Smooth muscle cell (in vitro differentiated cells): ENCODE measurements around the gene CDH8. TPM values are rescaled to one million over a fixed set of nuclear protein-coding genes. Genes with fewer than 3 reads are reported as not detected.

ENCODE experiments used
- DNase-seq: peaks from one replicate; lab custom pipeline; 2025; ENCODE audit not compliant: unreplicated experiment; lab: John Stamatoyannopoulos, UW
- H2AFZ ChIP-seq: fragments of 200-600 bp; sonication (generic); 2 replicates; pipeline ENCODE4 v1.6.0; 2016; ENCODE audit warnings: antibody characterized with exemption, low read depth, mild to moderate bottlenecking
- H3F3A ChIP-seq: fragments of 200-600 bp; sonication (generic); 2 replicates; pipeline ENCODE4 v1.6.0; 2017; ENCODE audit warnings: antibody characterized with exemption, low read depth
- H3K27ac ChIP-seq: fragments of 200-600 bp; sonication (generic); 2 replicates; pipeline ENCODE4 v1.5.1; 2016; ENCODE audit warnings: low read depth, mild to moderate bottlenecking
- H3K27me3 ChIP-seq: fragments of 200-600 bp; sonication (generic); 2 replicates; pipeline ENCODE4 v1.6.1; 2016; ENCODE audit warnings: low read depth, mild to moderate bottlenecking
- H3K36me3 ChIP-seq: fragments of 200-600 bp; sonication (generic); 2 replicates; pipeline ENCODE4 v1.5.1; 2016; ENCODE audit warnings: low read depth
- H3K4me1 ChIP-seq: fragments of 200-600 bp; sonication (generic); 2 replicates; pipeline ENCODE4 v1.5.1; 2016; ENCODE audit warnings: low read depth
- H3K4me2 ChIP-seq: fragments of 200-600 bp; sonication (generic); 2 replicates; pipeline ENCODE4 v1.6.0; 2016; ENCODE audit warnings: mild to moderate bottlenecking
- H3K4me3 ChIP-seq: fragments of 200-600 bp; sonication (generic); 2 replicates; pipeline ENCODE4 v1.5.1; 2016; ENCODE audit warnings: mild to moderate bottlenecking
- H3K79me2 ChIP-seq: fragments of 200-600 bp; sonication (generic); 2 replicates; pipeline ENCODE4 v1.6.0; 2016; ENCODE audit warnings: low read depth, mild to moderate bottlenecking
- H3K9ac ChIP-seq: fragments of 200-600 bp; sonication (generic); 2 replicates; pipeline ENCODE4 v1.6.0; 2016; ENCODE audit warnings: low read depth
- H3K9me3 ChIP-seq: fragments of 200-600 bp; sonication (generic); replicated peaks from 2 replicates; pipeline ENCODE4 v1.5.1; 2016; ENCODE audit warnings: low read depth
- H4K20me1 ChIP-seq: fragments of 200-600 bp; sonication (generic); 2 replicates; pipeline ENCODE4 v1.6.0; 2016; ENCODE audit warnings: low read depth
- WGBS: methylation state at CpG from one replicate; pipeline ENCODE4 v1.1.7; 2016; ENCODE audit warnings: low lambda C conversion rate; 5-methylcytosine and 5-hydroxymethylcytosine counted together
- polyA plus RNA-seq: library from polyadenylated mRNA; unstranded; fragments of >200 nt; fragmentation: Nextera tagmentation; extraction: Ambion mirVana; gene quantifications from 2 replicates; pipeline ENCODE4 v1.2.1, GENCODE V29; 2016
- total RNA-seq: library from RNA; depleted of rRNA; stranded (reverse); fragments of >200 nt; gene quantifications from 2 replicates; pipeline ENCODE4 v1.2.3, GENCODE V29; 2014
- TF ChIP-seq, protein P1 (sequence below): fragments of 200-600 bp; sonication (generic); IDR thresholded peaks from 2 replicates; pipeline ENCODE4 v1.5.1; 2017; ENCODE audit warnings: borderline replicate concordance, mild to moderate bottlenecking, antibody characterized with exemption; ENCODE audit not compliant: insufficient read depth, poor library complexity, severe bottlenecking

CDH8 gene
- total and polyA plus RNA-seq, 2 experiments from 2014 or later = 1.8 to 5.5 TPM

DNA sequence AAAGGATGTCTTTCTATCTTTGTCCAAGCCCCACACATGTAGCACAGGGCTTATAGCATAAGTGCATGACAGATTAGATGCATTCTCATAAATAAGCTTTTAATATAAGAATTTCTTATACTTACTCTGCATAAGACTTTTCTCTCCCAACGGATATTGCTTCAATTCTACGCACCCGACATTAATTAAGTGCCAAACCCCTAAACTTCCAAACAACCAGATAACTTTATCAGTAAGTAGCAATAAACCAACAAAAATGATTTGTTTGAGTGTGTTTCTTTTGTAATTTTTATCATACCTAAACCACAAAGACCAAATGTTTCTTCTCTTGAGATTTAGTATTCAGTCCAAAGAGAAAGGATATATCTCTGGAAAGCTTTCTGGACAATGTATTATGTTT, 391.5 kb downstream of the CDH8 start:
- H3K9ac ChIP-seq = no peak overlapping the region
- WGBS = 36% methylated on average over 3 of the region's 3 CpGs
- no peaks in the 10 kb centered on the region for H3F3A ChIP-seq

DNA sequence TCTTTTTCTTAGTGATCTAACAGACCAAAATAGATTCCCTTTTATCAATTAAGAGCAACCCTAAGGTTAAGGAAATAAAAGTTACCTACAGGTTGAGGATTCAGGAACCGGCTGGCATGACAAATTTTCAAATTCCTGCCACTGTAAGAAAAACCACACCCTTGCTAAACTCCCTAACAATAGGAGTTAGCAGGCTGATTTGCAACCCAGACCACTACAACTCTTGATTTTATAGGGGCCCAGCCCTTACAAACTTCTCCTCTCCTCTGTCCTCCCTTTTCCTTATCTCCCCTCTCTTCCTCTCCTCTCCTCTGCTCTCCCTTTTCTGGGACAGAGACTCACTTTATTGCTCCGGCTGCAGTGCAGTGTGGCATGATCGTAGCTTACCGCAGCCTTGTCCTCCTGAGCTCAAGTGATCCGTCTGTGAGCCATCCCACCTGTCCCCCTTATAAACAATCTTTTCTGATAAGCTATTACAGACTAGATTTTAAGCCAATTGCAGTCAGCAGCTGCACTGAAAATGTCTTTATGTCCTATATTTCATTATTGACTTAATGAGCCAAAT, 418.9 kb downstream of the CDH8 start:
- 62% methylated on average over 5 of the region's 5 CpGs for WGBS

More for the DNA sequence above, 391.5 kb downstream of the CDH8 start:
- Histone ChIP-seq H2AFZ (peak overlapping the region; percentile 68), H4K20me1 (no peaks in the 10 kb centered on the region), H3K36me3 (no peaks in the 10 kb centered on the region), H3K4me2 (peak overlapping the region; percentile 70), H3K79me2 (no peaks in the 10 kb centered on the region), H3K4me3 (no peak overlapping the region), H3K27me3 (no peaks in the 10 kb centered on the region), H3K27ac (no peak overlapping the region), H3K9me3 (no peaks in the 10 kb centered on the region), H3K4me1 (peaks cover 3% of the 10 kb centered on the region)
- TF ChIP-seq, protein P1, sequence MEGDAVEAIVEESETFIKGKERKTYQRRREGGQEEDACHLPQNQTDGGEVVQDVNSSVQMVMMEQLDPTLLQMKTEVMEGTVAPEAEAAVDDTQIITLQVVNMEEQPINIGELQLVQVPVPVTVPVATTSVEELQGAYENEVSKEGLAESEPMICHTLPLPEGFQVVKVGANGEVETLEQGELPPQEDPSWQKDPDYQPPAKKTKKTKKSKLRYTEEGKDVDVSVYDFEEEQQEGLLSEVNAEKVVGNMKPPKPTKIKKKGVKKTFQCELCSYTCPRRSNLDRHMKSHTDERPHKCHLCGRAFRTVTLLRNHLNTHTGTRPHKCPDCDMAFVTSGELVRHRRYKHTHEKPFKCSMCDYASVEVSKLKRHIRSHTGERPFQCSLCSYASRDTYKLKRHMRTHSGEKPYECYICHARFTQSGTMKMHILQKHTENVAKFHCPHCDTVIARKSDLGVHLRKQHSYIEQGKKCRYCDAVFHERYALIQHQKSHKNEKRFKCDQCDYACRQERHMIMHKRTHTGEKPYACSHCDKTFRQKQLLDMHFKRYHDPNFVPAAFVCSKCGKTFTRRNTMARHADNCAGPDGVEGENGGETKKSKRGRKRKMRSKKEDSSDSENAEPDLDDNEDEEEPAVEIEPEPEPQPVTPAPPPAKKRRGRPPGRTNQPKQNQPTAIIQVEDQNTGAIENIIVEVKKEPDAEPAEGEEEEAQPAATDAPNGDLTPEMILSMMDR = no peak
- no peak for DNase-seq

DNA sequence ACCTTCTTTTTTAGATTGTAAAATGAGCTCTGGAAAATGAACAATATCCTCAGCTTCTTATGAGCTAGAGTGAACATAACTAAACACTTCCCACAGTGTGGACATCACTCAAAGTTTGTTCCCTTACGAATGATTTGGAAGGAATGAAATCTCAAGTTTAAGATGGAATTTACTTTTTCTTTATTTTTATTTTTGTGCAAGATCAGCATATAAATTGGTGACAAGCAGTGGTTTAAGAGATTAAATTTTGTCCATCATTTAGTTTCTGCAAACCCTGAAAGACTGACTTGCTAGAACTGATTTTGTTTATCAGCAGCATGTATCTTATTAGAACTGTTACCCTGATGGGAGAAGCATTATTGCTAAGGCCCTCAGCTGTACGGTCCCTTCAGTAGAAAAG, 420.1 kb downstream of the CDH8 start:
- 81% methylated on average over 2 of the region's 2 CpGs for WGBS
- H3K9ac ChIP-seq = no peak overlapping the region
- H3K79me2 ChIP-seq = no peaks in the 10 kb centered on the region
- peaks cover 17% of the 10 kb centered on the region for H3K4me1 ChIP-seq
- no peaks in the 10 kb centered on the region for H3F3A ChIP-seq
- no peaks in the 10 kb centered on the region for H3K36me3 ChIP-seq
- no peaks in the 10 kb centered on the region for H3K9me3 ChIP-seq
- no peaks in the 10 kb centered on the region for H3K27me3 ChIP-seq
- no peak overlapping the region for H3K27ac ChIP-seq
- no peak overlapping the region for H3K4me3 ChIP-seq
- TF ChIP-seq, protein P1 = no peak
- H4K20me1 ChIP-seq = no peaks in the 10 kb centered on the region
- no peak overlapping the region for H2AFZ ChIP-seq
- no peak for DNase-seq
- H3K4me2 ChIP-seq = no peak overlapping the region

More for the DNA sequence above, 418.9 kb downstream of the CDH8 start:
- Histone ChIP-seq H3K4me2 (no peak overlapping the region), H4K20me1 (no peaks in the 10 kb centered on the region), H3K27ac (no peak overlapping the region), H3K4me3 (no peak overlapping the region), H2AFZ (no peak overlapping the region), H3F3A (no peaks in the 10 kb centered on the region), H3K9ac (no peak overlapping the region), H3K79me2 (no peaks in the 10 kb centered on the region), H3K4me1 (peaks cover 17% of the 10 kb centered on the region), H3K27me3 (no peaks in the 10 kb centered on the region), H3K36me3 (no peaks in the 10 kb centered on the region), H3K9me3 (no peaks in the 10 kb centered on the region)
- no peak for DNase-seq
- TF ChIP-seq, protein P1 = no peak

DNA sequence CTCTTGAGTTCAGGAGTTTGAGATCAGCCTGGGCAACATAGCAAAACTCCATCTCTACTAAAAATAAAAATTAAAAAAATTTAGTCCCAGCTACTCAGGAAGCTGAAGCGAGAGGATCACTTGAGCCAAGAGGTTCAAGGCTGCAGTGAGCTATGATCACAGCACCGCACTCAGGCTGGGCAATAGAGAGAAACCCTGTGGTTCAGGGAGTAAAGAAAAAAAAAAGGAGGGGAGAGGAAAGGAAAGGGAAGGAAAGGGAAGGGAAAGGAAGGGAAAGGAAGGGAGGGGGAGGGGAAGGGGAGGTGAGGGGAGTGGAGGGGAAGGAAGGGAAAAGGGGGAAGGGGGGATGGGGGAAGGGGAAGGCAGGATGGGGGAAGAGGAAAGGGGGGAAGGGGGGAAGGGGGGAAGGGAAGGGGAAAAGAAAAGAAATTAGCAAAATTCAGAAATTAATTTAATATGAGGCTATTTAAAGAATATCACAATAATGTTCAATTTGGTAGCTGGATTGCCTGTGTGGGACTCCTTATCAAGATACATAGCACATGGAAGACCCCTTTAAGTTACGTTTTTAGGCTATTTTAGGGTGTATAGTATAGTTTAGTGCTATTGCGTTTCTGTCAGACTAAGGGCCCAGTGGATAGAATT, 424.3 kb downstream of the CDH8 start:
- TF ChIP-seq, protein P1 = no peak
- H2AFZ ChIP-seq = no peak overlapping the region
- no peaks in the 10 kb centered on the region for H3K36me3 ChIP-seq
- H3K9ac ChIP-seq = no peak overlapping the region
- DNase-seq = no peak
- H3F3A ChIP-seq = no peaks in the 10 kb centered on the region
- H3K9me3 ChIP-seq = no peaks in the 10 kb centered on the region
- no peak overlapping the region for H3K27ac ChIP-seq
- no peaks in the 10 kb centered on the region for H3K27me3 ChIP-seq
- no peaks in the 10 kb centered on the region for H3K79me2 ChIP-seq
- H3K4me2 ChIP-seq = no peak overlapping the region
- no peaks in the 10 kb centered on the region for H3K4me1 ChIP-seq
- no peak overlapping the region for H3K4me3 ChIP-seq
- 83% methylated on average over 4 of the region's 4 CpGs for WGBS
- no peaks in the 10 kb centered on the region for H4K20me1 ChIP-seq
